ENCODE measurements around the gene ASH1L.
"Not testable (repeated sequence)": the region's sequence is repeated elsewhere in the genome, so short reads cannot be mapped to it uniquely, and the experiment has no call there.

ASH1L gene

GRCh38 chr1:155433128-155433830 is 129.3 kb downstream of the ASH1L start:
- DNase-seq = not testable (repeated sequence)

- DNase-seq = no peak
Observed at GRCh38 chr1:155424091-155424490, 138.5 kb downstream of the ASH1L start.

GRCh38 chr1:155420788-155421187 is 141.8 kb downstream of the ASH1L start:
- no peak for DNase-seq

- not testable (repeated sequence) for DNase-seq
Observed at GRCh38 chr1:155411840-155412239, 150.8 kb downstream of the ASH1L start.

- no peak for DNase-seq
Observed at GRCh38 chr1:155410931-155411330, 151.7 kb downstream of the ASH1L start.

- DNase-seq = no peak
Observed at GRCh38 chr1:155396874-155397476, 165.6 kb downstream of the ASH1L start.

- no peak for DNase-seq
Observed at GRCh38 chr1:155392898-155393411, 169.6 kb downstream of the ASH1L start.

- DNase-seq = no peak
Observed at GRCh38 chr1:155389826-155390225, 172.8 kb downstream of the ASH1L start.

GRCh38 chr1:155385836-155386235 is 176.8 kb downstream of the ASH1L start:
- not testable (repeated sequence) for DNase-seq

- no peak for DNase-seq
Observed at GRCh38 chr1:155383406-155383805, 179.2 kb downstream of the ASH1L start.

GRCh38 chr1:155379631-155380090 is 182.9 kb downstream of the ASH1L start:
- no peak for DNase-seq

GRCh38 chr1:155379180-155379579 is 183.4 kb downstream of the ASH1L start:
- DNase-seq = no peak

GRCh38 chr1:155360051-155360450 is 202.6 kb downstream of the ASH1L start:
- DNase-seq = no peak

GRCh38 chr1:155352631-155353030 is 210.0 kb downstream of the ASH1L start:
- DNase-seq = no peak

- DNase-seq = no peak
Observed at GRCh38 chr1:155342842-155343241, 219.8 kb downstream of the ASH1L start.

GRCh38 chr1:155339515-155340097 is 223.0 kb downstream of the ASH1L start:
- DNase-seq = no peak

GRCh38 chr1:155334962-155335361 is 227.6 kb downstream of the ASH1L start:
- no peak for DNase-seq

- DNase-seq = no peak
Observed at GRCh38 chr1:155329980-155330598, 232.5 kb downstream of the ASH1L start.

GRCh38 chr1:155328856-155329255 is 233.7 kb downstream of the ASH1L start:
- not testable (repeated sequence) for DNase-seq

- no peak for DNase-seq
Observed at GRCh38 chr1:155327981-155328380, 234.6 kb downstream of the ASH1L start.

GRCh38 chr1:155326631-155327037 is 236.0 kb downstream of the ASH1L start:
- DNase-seq = no peak

GRCh38 chr1:155326020-155326526 is 236.5 kb downstream of the ASH1L start:
- DNase-seq = no peak

GRCh38 chr1:155325603-155325893 is 237.1 kb downstream of the ASH1L start:
- DNase-seq = no peak
